GM10266 (cell line): ENCODE results near the gene BRPF3.
"Not testable (repeated sequence)": the region's sequence is repeated elsewhere in the genome, so short reads cannot be mapped to it uniquely, and the experiment has no call there.

Experiments
- DNase-seq: peaks from one replicate; pipeline ENCODE4 v3.0.0; 2012; ENCODE audit errors: extremely low spot score
- TF ChIP-seq, protein P1 (sequence below): IDR thresholded peaks from 2 replicates; pipeline ENCODE4 v1.5.1; 2012; ENCODE audit warnings: mild to moderate bottlenecking, low read depth; ENCODE audit not compliant: control insufficient read depth, insufficient read depth; ENCODE audit errors: missing control alignments

Gene BRPF3

DNA sequence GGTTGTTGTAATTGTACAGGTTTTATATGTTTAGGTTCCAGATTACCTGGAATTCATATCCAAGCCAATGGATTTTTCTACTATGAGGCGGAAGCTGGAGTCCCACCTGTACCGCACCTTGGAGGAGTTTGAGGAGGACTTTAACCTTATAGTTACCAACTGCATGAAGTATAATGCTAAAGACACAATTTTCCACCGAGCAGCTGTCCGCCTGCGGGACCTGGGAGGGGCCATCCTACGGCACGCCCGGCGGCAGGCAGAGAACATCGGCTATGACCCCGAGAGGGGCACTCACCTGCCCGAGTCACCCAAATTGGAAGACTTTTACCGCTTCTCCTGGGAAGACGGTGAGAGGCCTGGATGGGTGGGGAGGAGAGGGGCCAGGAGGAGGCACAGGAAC lies 13.6 kb downstream of the BRPF3 start:
- TF ChIP-seq, protein P1, sequence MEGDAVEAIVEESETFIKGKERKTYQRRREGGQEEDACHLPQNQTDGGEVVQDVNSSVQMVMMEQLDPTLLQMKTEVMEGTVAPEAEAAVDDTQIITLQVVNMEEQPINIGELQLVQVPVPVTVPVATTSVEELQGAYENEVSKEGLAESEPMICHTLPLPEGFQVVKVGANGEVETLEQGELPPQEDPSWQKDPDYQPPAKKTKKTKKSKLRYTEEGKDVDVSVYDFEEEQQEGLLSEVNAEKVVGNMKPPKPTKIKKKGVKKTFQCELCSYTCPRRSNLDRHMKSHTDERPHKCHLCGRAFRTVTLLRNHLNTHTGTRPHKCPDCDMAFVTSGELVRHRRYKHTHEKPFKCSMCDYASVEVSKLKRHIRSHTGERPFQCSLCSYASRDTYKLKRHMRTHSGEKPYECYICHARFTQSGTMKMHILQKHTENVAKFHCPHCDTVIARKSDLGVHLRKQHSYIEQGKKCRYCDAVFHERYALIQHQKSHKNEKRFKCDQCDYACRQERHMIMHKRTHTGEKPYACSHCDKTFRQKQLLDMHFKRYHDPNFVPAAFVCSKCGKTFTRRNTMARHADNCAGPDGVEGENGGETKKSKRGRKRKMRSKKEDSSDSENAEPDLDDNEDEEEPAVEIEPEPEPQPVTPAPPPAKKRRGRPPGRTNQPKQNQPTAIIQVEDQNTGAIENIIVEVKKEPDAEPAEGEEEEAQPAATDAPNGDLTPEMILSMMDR: no peak
- no peak for DNase-seq

- TF ChIP-seq, protein P1: no peak
- DNase-seq: no peak
Observed at GRCh38 chr6:36210886-36211595, 14.5 kb downstream of the BRPF3 start.

DNA sequence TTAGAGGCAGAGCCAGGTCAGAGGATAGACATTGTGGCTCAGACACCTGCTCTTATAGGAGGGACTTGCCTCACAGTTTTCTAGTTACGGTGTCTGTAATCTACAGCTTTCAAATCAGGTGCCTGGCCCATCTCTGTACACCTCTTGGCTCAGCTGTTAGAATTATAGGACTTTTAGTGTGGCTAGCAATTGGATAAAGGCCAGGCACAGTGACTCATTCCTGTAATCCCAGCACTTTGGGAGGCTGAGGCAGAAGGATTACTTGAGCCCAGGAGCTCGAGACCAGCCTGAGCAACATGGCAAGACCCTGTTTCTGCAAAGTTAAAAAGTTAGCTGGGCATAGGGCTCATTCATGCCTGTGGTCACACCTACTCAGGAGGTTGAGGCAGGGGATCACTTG lies 20.0 kb downstream of the BRPF3 start:
- no peak for DNase-seq
- TF ChIP-seq, protein P1: no peak

- no peak for DNase-seq
- TF ChIP-seq, protein P1: no peak
Observed at GRCh38 chr6:36217188-36217587, 20.6 kb downstream of the BRPF3 start.

GRCh38 chr6:36217946-36218345 lies 21.4 kb downstream of the BRPF3 start:
- DNase-seq: no peak
- TF ChIP-seq, protein P1: no peak

GRCh38 chr6:36218516-36218915 lies 22.0 kb downstream of the BRPF3 start:
- DNase-seq: not testable (repeated sequence)

DNA sequence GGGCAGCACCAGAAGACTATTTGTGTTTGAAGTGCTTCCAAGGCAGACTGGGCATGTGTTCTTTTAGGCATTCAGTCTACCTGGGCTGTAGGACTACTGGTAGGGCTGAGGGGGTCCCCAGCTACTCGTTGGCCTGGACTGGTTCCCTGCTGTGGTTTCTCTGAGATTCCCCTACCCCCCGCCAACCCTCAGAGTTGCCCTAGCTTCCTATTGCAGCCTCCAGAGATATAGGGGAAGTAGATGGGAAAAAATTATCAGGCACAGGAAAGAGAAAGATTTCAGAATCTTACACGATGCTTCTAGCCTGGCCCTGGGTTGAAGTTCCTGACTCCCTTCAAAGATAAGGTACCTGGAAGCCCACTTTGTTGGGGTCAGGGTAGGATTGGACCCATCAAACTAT lies 22.5 kb downstream of the BRPF3 start:
- TF ChIP-seq, protein P1: no peak
- no peak for DNase-seq

GRCh38 chr6:36220226-36220625 lies 23.7 kb downstream of the BRPF3 start:
- TF ChIP-seq, protein P1: no peak
- DNase-seq: no peak
